NCI-H2029 (cell line): ENCODE data around the gene LMAN1.

Source experiments
- DNase-seq: peaks from one replicate; lab custom pipeline; 2025; lab: John Stamatoyannopoulos, UW

LMAN1 gene

DNA sequence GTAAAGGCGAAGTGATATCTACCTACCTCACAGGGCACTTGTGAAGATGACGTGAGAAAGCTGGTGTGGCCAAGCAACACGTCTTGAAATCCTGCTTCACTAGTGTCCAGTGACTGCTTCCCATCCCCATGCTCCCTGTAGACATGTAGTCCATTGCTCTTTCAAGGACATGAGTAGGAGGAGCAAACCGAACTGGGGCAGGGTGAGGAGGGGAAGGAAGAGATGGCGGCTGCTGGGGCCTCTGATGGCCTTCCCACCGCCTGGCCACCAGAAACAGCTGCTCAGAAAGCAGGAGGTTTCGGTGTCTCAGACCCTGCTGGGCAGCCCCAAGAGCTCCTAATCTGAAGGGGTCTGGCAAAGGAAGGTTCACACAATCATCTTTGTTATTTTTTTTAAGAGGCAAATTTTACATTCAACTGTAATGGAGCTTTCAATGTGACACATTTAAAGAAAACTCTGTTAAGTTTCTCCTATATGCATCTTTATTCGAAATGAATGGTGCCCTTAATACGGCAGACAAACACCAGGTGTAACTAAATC, 55.3 kb downstream of the LMAN1 start:
- no peak for DNase-seq

DNA sequence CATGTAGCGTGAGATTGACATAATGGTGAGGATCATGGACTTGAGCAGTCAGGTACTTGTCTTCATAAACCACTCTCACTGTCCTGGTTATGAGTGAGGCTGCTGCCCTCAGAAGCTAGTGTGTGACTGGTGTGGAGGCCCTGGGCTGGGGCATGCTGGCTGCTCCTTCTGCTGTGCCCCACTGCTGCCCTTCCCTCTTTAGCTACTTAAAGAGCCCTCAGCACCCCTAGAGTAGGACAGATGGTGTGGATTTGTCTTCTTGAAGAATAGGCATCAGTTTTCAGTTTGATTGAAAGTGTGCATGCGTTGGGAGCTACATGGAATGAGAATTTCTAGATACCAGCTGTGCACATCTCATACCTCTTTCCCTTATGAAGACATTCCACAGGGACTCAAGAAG, 56.1 kb downstream of the LMAN1 start:
- DNase-seq = no peak

DNA sequence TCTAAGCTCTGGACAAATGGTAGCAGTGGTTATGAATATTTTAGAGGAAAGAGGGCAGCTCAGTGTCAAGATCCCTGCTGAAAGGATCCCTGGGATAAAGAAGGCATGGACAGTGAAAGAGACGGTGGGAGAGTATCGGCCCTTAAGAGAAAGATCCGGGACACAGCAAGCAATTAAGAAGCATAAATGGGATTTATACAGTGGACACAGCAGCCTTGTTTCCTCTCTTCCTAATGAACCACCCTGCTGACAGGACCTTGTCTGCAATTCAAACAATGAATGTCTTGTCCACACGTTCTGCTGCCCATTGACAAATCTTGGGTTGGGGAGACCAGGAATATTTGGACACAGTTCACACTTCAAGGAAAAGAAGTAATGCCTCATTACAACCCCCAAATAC, 57.1 kb downstream of the LMAN1 start:
- DNase-seq = no peak

DNA sequence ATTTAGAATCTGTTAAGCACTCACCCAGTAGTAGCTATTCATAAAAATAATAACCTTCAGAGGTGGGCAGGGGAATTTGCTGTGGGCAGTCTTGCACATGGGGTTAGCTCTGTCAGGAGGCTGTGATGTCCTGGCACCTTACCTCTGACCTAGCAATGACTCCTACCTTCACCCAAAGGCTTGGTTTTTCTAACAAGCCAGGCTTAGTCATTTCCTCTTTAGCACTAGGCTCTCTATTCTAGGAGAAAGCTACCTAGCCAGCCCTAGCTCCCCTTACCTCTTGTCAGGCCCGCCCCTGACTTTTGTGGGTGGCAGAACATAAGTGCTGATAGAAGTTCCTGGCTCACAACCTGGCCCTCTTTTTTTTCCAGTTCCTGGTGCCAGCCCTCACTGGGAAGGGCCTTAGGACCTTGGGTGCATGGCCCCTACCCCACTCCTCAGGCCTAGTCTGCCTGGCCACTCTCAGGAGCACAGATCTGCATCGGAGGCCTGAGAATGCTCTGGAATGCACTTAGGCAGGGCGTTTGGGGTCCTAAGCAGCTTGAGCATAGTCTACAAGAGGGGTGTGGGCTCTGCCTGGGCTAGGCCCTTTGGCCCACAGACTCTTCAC, 58.3 kb downstream of the LMAN1 start:
- DNase-seq = no peak

DNA sequence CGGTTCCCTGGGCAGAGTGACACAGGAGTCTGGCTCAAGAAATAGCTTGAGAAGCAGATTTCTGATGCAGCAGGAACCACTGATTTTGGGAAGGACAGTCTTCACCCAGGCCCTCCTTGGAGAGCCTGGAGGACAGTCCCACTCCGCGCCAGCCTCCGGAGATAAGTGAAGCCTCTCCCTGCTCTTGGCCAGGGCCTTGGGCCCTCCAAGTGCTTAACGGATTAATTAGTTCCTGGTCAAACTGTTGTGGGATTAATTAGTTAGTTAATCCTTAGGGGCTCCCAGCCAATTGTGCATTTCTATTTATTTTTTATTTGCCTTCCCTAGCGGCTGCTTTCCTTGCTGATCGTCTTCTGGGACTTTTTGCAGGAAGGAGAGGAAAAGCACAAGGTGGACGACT, 60.2 kb downstream of the LMAN1 start:
- no peak for DNase-seq

DNA sequence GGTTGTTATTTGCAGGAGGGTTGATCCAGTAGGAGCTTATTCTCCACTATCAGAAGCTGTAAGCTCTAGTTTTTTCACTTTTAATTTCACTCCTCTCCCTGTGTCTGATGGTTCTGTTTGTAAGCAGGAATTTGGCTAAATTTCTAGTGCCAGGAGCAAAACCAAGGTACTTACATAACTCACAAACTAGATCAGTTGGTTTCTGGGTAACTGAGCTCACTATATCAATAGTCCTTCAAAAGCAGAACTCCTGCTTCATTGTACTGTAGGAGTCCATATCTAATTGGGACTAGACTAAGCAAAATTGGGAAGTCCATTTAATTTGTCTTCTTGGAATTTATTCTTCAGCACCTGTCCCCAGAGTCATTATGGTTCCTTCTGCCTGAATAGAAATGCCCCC, 65.7 kb downstream of the LMAN1 start:
- DNase-seq = no peak

DNA sequence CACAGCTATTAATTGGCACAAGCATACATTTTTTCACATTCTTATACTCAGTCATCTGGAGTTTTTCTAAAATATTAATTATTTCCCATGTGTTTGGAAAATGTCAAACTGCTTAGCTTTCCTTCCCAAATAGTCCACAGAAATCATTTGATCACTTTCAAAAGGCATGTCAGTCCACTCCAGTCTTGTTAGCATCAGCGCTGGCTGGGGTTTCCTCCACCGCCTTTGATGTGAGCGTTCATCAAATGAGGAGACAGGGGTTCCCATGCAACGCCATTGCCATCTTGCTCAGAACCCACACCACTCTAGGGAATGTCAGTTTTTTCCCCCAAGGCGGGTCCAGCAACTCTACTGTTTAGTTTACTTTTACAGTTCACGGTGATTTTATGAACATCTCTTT, 72.7 kb downstream of the LMAN1 start:
- DNase-seq = no peak

DNA sequence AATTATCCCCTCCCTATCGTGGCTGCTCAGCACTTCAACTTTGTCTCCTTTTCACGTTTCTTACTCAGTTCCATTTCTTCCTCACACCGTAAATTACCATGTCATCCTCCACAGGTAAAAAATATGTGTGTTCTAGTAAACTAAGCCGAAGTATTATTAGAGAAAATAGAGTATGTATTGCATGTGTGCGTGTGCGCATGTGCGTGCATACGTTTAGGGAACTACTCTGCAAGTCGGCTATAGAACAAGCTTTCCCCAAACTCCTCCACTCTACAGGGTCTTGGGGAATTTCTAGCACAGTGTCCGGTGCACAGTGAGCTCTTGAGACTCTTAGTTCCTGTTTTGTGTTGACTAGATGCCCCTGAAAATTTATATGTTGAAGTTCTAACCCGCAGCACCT, 76.7 kb downstream of the LMAN1 start:
- no peak for DNase-seq

DNA sequence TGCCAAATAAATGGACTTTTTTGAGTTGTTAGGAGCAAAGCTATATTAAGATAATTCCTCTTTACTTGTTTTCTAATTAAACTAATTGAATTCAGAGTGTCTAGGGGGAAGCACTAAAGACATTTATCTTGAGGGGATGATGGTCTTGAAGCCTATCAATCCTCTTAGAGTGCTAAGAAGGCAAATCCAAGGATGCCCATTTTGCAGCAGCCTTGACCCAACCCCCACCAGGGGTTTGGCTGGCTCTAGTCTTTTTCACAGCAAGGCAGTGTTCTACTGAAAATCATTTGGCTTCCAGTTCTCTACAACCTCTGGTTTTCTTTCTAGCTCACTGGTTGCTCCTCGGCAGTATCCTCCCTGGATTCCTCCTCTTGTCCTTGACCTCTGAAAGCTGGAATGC, 79.3 kb downstream of the LMAN1 start:
- DNase-seq = no peak

DNA sequence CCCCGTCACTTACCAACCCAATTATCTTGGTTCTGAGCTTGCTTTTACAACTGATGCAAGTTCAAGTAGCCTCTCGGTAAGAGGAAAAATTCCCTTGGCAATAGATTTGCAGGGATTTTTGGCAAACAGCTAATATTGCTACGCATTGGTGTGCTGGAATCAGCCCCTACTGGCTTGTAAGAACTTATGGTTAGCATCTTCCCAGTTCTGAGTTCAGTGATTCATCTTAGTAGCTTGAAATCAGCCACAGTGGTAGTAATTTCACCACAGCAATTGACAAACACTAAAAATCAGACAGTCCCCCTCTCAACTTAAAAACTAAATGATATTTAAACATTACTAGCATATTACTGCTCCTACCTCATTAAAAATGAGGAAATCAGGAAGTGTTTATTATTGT, 79.9 kb downstream of the LMAN1 start:
- no peak for DNase-seq

DNA sequence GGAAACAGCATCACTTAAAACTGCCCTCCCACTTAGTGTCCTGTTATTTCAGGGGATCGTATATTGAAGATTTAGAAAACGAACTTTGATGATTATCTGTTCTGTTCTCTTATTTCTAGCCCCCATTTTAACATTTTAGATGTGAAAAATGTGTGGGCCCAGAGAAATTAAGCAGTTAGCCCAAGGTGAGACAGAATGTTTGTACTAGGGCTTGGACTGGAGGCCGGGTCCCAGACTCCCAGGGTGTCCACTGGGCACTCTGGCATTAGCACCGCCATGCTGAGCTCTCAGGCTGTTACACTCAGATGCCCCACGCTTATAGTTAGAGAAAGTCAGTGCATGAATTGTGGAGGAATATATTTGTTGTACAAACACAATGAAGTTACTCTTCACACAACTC, 80.3 kb downstream of the LMAN1 start:
- no peak for DNase-seq
